HG02840 (cell line): ENCODE measurements around the gene NEURL1B.
"Not testable (repeated sequence)": the region's sequence is repeated elsewhere in the genome, so short reads cannot be mapped to it uniquely, and the experiment has no call there.

Experiments used
- ATAC-seq: cut with Tn5 transposase; IDR thresholded peaks from one replicate; pipeline ENCODE4 v1.9.1; 2021; ENCODE audit warnings: mild to moderate bottlenecking, moderate library complexity, moderate number of reproducible peaks; ENCODE audit not compliant: unreplicated experiment, low FRiP score

Gene NEURL1B

GRCh38 chr5:172648755-172649154 is 7.7 kb downstream of the NEURL1B start:
- ATAC-seq, result no peak

GRCh38 chr5:172656496-172656895 is 15.4 kb downstream of the NEURL1B start:
- not testable (repeated sequence) for ATAC-seq

GRCh38 chr5:172657524-172658233 is 16.6 kb downstream of the NEURL1B start:
- not testable (repeated sequence) for ATAC-seq

GRCh38 chr5:172658391-172658790 is 17.3 kb downstream of the NEURL1B start:
- ATAC-seq, result no peak

GRCh38 chr5:172658961-172659501 is 18.0 kb downstream of the NEURL1B start:
- ATAC-seq, result no peak

- ATAC-seq, result no peak
These were observed 18.5 kb downstream of the NEURL1B start for GRCh38 chr5:172659570-172659908.

GRCh38 chr5:172659909-172660628 is 19.0 kb downstream of the NEURL1B start:
- ATAC-seq, result no peak

- no peak for ATAC-seq
These were observed 19.9 kb downstream of the NEURL1B start for GRCh38 chr5:172660974-172661373.

GRCh38 chr5:172661526-172661925 is 20.5 kb downstream of the NEURL1B start:
- ATAC-seq, result no peak

- no peak for ATAC-seq
These were observed 21.5 kb downstream of the NEURL1B start for GRCh38 chr5:172662596-172662995.

GRCh38 chr5:172664018-172664417 is 23.0 kb downstream of the NEURL1B start:
- ATAC-seq, result no peak

GRCh38 chr5:172664681-172665541 is 23.8 kb downstream of the NEURL1B start:
- no peak for ATAC-seq

- ATAC-seq, result no peak
These were observed 25.2 kb downstream of the NEURL1B start for GRCh38 chr5:172666251-172666650.

- ATAC-seq, result no peak
These were observed 26.9 kb downstream of the NEURL1B start for GRCh38 chr5:172667786-172668593.

- ATAC-seq, result no peak
These were observed 27.6 kb downstream of the NEURL1B start for GRCh38 chr5:172668594-172669071.

GRCh38 chr5:172669386-172670004 is 28.4 kb downstream of the NEURL1B start:
- ATAC-seq, result no peak

GRCh38 chr5:172670005-172670402 is 28.9 kb downstream of the NEURL1B start:
- ATAC-seq, result no peak

- no peak for ATAC-seq
These were observed 29.4 kb downstream of the NEURL1B start for GRCh38 chr5:172670444-172670843.

- no peak for ATAC-seq
These were observed 30.0 kb downstream of the NEURL1B start for GRCh38 chr5:172671091-172671490.
